ENCODE data around the gene SMIM15. TPM values are rescaled to one million over a fixed set of nuclear protein-coding genes. Genes with fewer than 3 reads are reported as not detected.

Gene SMIM15
- total RNA-seq, 1 experiment from 2014 or later = 41.9 TPM

DNA sequence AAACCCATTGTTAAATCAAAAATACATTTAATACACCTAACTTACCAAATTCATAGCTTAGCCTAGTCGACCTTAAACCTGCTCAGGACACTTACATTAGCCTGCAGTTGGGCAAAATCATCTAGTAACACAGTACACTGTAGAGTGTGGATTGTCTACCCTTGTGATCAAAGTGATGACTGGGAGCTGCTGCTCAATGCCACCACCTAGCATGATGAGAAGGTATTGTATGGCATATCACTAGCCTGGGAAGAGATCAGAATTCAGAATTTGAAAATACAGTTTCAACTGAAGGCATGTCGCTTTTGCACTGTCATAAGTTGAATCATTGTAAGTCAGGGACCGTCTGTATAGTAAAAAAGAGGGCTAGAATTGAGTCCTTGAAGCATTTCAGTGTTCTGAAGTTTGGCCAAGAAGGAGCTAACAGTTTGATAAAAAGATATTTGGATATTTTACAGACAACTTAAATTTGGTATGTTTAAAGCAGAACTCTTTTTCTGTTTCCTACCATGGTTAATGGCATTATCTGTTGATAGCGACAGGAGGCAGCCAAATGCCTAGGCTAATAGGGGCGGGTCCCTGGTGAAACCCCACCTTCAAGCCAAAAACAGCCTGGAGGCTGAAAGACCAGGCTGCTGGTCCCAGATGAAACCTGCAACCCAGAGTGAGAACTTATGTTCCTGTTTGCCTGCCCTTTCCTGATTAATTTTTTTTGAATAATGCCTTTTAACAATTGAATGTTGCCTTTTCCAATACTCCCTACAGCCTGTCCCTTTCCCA is 23.0 kb downstream of the SMIM15 start:
- ATAC-seq (peak; percentile 74), DNase-seq (ENCODE audit: low spot score) (peak; percentile 22)
- TF ChIP-seq ZNF671 (CRISPR knock-in tag; IDR thresholded peaks at IDR 0.05) = no peak
- TF ChIP-seq HMGA2 (CRISPR knock-in tag; IDR thresholded peaks at IDR 0.05) = no peak
- TF ChIP-seq, protein P1, sequence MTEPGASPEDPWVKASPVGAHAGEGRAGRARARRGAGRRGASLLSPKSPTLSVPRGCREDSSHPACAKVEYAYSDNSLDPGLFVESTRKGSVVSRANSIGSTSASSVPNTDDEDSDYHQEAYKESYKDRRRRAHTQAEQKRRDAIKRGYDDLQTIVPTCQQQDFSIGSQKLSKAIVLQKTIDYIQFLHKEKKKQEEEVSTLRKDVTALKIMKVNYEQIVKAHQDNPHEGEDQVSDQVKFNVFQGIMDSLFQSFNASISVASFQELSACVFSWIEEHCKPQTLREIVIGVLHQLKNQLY (CRISPR knock-in tag; IDR thresholded peaks at IDR 0.05) = no peak
- TF ChIP-seq ETV6 (CRISPR knock-in tag; IDR thresholded peaks at IDR 0.05) = no peak
- CTCF ChIA-PET = no interaction called here
- POLR2A ChIA-PET = no interaction called here
- no peak overlapping the region for H3K27ac Mint-ChIP-seq
- H3K4me1 Mint-ChIP-seq = peaks cover 7% of the 10 kb centered on the region
- no peaks in the 10 kb centered on the region for H3K9me3 Mint-ChIP-seq
- no peak overlapping the region for H3K4me3 Mint-ChIP-seq
- H3K27me3 Mint-ChIP-seq (ENCODE audit: low read depth) = no peaks in the 10 kb centered on the region
- no peaks in the 10 kb centered on the region for H3K36me3 Mint-ChIP-seq

DNA sequence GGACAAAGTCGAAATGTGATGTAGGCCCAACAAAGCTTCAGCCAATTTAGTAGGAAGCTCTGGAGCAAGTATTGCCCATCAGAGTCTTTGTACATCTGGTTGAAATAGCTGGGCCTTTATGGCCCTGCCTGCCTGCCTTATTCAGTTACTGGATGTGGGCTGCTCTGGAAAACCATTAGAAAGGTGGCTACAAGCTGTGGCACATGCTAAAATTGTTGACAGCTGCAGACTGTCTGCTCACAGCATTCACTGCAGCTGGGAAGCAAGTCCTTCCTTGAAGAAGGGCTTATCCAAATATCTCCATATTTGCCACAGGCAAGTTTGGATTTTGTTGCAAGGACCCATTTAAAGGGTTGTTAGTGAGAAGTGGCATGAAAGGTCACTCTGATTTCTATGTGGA is 24.4 kb downstream of the SMIM15 start:
- no peaks in the 10 kb centered on the region for H3K9me3 Mint-ChIP-seq

DNA sequence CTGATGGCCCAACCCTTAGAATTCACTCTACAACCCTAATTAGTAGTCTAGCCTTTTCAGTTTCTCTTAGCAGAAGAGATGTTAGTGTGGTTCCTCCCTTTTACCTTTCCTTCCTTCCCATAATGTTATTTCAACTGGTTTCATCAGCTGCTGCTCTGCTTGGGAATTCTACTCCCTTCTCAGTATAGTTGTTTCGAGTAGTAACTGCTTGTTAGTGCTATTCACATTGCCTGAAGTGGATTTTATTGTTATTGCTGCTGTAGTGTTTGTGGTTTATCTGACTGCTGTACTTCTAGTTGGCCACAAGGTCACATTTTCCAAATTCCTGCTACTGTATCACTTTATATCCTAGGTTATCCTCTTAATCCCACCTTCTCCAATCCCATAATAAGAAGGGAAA is 29.7 kb downstream of the SMIM15 start:
- Mint-ChIP-seq H3K27me3 (ENCODE audit: low read depth) (no peaks in the 10 kb centered on the region), H3K4me1 (peaks cover 10% of the 10 kb centered on the region), H3K4me3 (no peak overlapping the region), H3K9me3 (no peaks in the 10 kb centered on the region), H3K27ac (peak overlapping the region; percentile 36), H3K36me3 (no peaks in the 10 kb centered on the region)
- peak; percentile 78 for ATAC-seq
- POLR2A ChIA-PET = no interaction called here
- no peak for DNase-seq (ENCODE audit: low spot score)
- CTCF ChIA-PET = no interaction called here
- TF ChIP-seq, protein P2, sequence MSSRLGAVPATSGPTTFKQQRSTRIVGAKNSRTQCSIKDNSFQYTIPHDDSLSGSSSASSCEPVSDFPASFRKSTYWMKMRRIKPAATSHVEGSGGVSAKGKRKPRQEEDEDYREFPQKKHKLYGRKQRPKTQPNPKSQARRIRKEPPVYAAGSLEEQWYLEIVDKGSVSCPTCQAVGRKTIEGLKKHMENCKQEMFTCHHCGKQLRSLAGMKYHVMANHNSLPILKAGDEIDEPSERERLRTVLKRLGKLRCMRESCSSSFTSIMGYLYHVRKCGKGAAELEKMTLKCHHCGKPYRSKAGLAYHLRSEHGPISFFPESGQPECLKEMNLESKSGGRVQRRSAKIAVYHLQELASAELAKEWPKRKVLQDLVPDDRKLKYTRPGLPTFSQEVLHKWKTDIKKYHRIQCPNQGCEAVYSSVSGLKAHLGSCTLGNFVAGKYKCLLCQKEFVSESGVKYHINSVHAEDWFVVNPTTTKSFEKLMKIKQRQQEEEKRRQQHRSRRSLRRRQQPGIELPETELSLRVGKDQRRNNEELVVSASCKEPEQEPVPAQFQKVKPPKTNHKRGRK (CRISPR knock-in tag; IDR thresholded peaks at IDR 0.05; ENCODE audit: borderline replicate concordance) = no peak
- TF ChIP-seq NFE2L1 (CRISPR knock-in tag; IDR thresholded peaks at IDR 0.05) = no peak
- no peak for TF ChIP-seq NR3C1 (CRISPR knock-in tag; conservative IDR thresholded peaks at IDR 0.05; ENCODE audit: low read depth)
- TF ChIP-seq, protein P3, sequence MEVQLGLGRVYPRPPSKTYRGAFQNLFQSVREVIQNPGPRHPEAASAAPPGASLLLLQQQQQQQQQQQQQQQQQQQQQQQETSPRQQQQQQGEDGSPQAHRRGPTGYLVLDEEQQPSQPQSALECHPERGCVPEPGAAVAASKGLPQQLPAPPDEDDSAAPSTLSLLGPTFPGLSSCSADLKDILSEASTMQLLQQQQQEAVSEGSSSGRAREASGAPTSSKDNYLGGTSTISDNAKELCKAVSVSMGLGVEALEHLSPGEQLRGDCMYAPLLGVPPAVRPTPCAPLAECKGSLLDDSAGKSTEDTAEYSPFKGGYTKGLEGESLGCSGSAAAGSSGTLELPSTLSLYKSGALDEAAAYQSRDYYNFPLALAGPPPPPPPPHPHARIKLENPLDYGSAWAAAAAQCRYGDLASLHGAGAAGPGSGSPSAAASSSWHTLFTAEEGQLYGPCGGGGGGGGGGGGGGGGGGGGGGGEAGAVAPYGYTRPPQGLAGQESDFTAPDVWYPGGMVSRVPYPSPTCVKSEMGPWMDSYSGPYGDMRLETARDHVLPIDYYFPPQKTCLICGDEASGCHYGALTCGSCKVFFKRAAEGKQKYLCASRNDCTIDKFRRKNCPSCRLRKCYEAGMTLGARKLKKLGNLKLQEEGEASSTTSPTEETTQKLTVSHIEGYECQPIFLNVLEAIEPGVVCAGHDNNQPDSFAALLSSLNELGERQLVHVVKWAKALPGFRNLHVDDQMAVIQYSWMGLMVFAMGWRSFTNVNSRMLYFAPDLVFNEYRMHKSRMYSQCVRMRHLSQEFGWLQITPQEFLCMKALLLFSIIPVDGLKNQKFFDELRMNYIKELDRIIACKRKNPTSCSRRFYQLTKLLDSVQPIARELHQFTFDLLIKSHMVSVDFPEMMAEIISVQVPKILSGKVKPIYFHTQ (CRISPR knock-in tag; IDR thresholded peaks at IDR 0.05) = no peak
- TF ChIP-seq TP53 (CRISPR knock-in tag; IDR thresholded peaks at IDR 0.05) = no peak
- TF ChIP-seq ETV6 (CRISPR knock-in tag; IDR thresholded peaks at IDR 0.05) = no peak
- no peak for TF ChIP-seq CREB1 (CRISPR knock-in tag; IDR thresholded peaks at IDR 0.05)
- TF ChIP-seq, protein P4, sequence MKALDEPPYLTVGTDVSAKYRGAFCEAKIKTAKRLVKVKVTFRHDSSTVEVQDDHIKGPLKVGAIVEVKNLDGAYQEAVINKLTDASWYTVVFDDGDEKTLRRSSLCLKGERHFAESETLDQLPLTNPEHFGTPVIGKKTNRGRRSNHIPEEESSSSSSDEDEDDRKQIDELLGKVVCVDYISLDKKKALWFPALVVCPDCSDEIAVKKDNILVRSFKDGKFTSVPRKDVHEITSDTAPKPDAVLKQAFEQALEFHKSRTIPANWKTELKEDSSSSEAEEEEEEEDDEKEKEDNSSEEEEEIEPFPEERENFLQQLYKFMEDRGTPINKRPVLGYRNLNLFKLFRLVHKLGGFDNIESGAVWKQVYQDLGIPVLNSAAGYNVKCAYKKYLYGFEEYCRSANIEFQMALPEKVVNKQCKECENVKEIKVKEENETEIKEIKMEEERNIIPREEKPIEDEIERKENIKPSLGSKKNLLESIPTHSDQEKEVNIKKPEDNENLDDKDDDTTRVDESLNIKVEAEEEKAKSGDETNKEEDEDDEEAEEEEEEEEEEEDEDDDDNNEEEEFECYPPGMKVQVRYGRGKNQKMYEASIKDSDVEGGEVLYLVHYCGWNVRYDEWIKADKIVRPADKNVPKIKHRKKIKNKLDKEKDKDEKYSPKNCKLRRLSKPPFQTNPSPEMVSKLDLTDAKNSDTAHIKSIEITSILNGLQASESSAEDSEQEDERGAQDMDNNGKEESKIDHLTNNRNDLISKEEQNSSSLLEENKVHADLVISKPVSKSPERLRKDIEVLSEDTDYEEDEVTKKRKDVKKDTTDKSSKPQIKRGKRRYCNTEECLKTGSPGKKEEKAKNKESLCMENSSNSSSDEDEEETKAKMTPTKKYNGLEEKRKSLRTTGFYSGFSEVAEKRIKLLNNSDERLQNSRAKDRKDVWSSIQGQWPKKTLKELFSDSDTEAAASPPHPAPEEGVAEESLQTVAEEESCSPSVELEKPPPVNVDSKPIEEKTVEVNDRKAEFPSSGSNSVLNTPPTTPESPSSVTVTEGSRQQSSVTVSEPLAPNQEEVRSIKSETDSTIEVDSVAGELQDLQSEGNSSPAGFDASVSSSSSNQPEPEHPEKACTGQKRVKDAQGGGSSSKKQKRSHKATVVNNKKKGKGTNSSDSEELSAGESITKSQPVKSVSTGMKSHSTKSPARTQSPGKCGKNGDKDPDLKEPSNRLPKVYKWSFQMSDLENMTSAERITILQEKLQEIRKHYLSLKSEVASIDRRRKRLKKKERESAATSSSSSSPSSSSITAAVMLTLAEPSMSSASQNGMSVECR (CRISPR knock-in tag; IDR thresholded peaks at IDR 0.05; ENCODE audit: borderline replicate concordance) = no peak

More for the DNA sequence above, 24.4 kb downstream of the SMIM15 start:
- Mint-ChIP-seq H3K27ac (no peak overlapping the region), H3K36me3 (no peaks in the 10 kb centered on the region), H3K4me1 (peaks cover 7% of the 10 kb centered on the region), H3K4me3 (no peak overlapping the region), H3K27me3 (ENCODE audit: low read depth) (no peaks in the 10 kb centered on the region)
- DNase-seq (ENCODE audit: low spot score) = no peak
- no peak for ATAC-seq
- ChIA-PET CTCF (no interaction called here), POLR2A (no interaction called here)
- TF ChIP-seq EMX1 (CRISPR knock-in tag; IDR thresholded peaks at IDR 0.05) (no peak), NR2C2 (CRISPR knock-in tag; IDR thresholded peaks at IDR 0.05) (no peak), CREM (CRISPR knock-in tag; IDR thresholded peaks at IDR 0.05) (no peak), GRHL2 (CRISPR knock-in tag; IDR thresholded peaks at IDR 0.05; ENCODE audit: insufficient replicate concordance, severe bottlenecking) (no peak), ETV6 (CRISPR knock-in tag; IDR thresholded peaks at IDR 0.05) (no peak), CREB1 (CRISPR knock-in tag; IDR thresholded peaks at IDR 0.05) (no peak)

Measured in WTC11 (cell line).